ENCODE results near the gene DES. TPM values are rescaled to one million over a fixed set of nuclear protein-coding genes. Genes with fewer than 3 reads are reported as not detected.

Gene DES
- total RNA-seq, 1 donor from 2014 or later, result not detected

GRCh38 chr2:219402665-219403515 lies 15.3 kb upstream of the DES start:
- Histone ChIP-seq H3K4me3 (ENCODE audit: low read depth, low read length) (no peak overlapping the region), H3K27me3 (ENCODE audit: control insufficient read depth, insufficient read depth, low read length) (no peaks in the 10 kb centered on the region), H3K36me3 (ENCODE audit: control insufficient read depth, insufficient read depth, low read length) (no peaks in the 10 kb centered on the region)
- FAIRE-seq (no peak), DNase-seq (ENCODE audit: low read depth) (peak; percentile 71)
- TF ChIP-seq, protein P1, sequence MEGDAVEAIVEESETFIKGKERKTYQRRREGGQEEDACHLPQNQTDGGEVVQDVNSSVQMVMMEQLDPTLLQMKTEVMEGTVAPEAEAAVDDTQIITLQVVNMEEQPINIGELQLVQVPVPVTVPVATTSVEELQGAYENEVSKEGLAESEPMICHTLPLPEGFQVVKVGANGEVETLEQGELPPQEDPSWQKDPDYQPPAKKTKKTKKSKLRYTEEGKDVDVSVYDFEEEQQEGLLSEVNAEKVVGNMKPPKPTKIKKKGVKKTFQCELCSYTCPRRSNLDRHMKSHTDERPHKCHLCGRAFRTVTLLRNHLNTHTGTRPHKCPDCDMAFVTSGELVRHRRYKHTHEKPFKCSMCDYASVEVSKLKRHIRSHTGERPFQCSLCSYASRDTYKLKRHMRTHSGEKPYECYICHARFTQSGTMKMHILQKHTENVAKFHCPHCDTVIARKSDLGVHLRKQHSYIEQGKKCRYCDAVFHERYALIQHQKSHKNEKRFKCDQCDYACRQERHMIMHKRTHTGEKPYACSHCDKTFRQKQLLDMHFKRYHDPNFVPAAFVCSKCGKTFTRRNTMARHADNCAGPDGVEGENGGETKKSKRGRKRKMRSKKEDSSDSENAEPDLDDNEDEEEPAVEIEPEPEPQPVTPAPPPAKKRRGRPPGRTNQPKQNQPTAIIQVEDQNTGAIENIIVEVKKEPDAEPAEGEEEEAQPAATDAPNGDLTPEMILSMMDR (IDR thresholded peaks at IDR 0.05; ENCODE audit: insufficient read depth, low read length, severe bottlenecking), result peak; percentile 82

GRCh38 chr2:219403861-219404260 lies 14.3 kb upstream of the DES start:
- H3K36me3 ChIP-seq (ENCODE audit: control insufficient read depth, insufficient read depth, low read length), result no peaks in the 10 kb centered on the region
- no peak overlapping the region for H3K4me3 ChIP-seq (ENCODE audit: low read depth, low read length)
- TF ChIP-seq, protein P1 (IDR thresholded peaks at IDR 0.05; ENCODE audit: insufficient read depth, low read length, severe bottlenecking), result no peak
- no peak for DNase-seq (ENCODE audit: low read depth)
- H3K27me3 ChIP-seq (ENCODE audit: control insufficient read depth, insufficient read depth, low read length), result no peaks in the 10 kb centered on the region
- no peak for FAIRE-seq

DNA sequence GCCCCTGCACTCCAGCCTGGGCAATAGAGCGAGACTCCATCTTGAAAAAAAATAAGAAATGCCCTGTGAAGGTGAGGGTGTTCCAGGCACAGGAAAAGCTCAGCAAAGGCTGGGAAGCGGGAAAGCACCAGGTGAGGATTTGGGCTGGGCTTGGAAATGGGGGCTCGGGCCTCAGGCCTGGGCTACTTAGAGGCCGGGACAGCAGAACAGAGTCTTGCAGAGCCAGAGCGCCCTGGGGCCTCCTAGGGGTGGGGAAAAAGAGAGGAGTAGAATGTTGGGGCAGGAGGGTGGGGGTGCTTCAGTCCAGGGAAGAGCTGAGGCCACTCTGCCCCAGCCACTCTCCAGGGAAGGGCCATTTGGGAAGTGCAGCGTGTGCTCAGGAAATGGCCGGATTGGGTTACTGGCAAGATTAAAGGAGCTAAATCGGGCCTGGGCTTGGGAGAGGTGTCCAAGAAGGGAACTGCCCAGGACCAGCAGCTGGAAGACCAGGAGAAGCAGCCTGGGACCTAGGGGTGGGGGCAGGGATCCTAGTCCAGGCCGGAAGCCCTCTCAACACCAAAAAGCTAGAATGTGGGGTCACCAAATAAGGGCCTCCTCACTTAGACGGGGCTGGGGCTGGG lies 13.8 kb upstream of the DES start:
- DNase-seq (ENCODE audit: low read depth), result no peak
- H3K27me3 ChIP-seq (ENCODE audit: control insufficient read depth, insufficient read depth, low read length), result no peaks in the 10 kb centered on the region
- no peaks in the 10 kb centered on the region for H3K36me3 ChIP-seq (ENCODE audit: control insufficient read depth, insufficient read depth, low read length)
- no peak for FAIRE-seq
- H3K4me3 ChIP-seq (ENCODE audit: low read depth, low read length), result no peak overlapping the region
- TF ChIP-seq, protein P1 (IDR thresholded peaks at IDR 0.05; ENCODE audit: insufficient read depth, low read length, severe bottlenecking), result no peak

DNA sequence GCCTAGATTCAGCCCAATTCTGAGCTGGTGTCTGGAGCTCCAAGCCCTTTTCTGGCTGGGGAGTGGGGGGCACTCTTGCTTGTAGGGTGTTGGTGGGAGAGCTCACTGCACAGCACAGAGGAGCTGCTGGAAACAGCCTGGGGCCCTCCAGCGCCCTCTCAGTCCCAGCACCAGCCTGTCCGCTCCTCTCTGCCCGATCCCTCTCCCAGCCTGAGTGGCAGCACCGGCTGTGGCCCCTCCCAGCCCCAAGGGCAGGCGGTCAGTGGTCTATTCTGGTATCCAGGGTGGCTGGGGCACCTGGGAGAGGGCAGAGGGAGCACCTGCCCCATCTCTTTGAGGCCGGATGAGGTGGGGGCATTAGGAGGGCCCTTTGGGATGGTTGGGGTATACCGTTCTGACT lies 13.2 kb upstream of the DES start:
- TF ChIP-seq, protein P1 (IDR thresholded peaks at IDR 0.05; ENCODE audit: insufficient read depth, low read length, severe bottlenecking), result no peak
- H3K36me3 ChIP-seq (ENCODE audit: control insufficient read depth, insufficient read depth, low read length), result no peaks in the 10 kb centered on the region
- no peaks in the 10 kb centered on the region for H3K27me3 ChIP-seq (ENCODE audit: control insufficient read depth, insufficient read depth, low read length)
- H3K4me3 ChIP-seq (ENCODE audit: low read depth, low read length), result no peak overlapping the region
- FAIRE-seq (no peak), DNase-seq (ENCODE audit: low read depth) (no peak)

DNA sequence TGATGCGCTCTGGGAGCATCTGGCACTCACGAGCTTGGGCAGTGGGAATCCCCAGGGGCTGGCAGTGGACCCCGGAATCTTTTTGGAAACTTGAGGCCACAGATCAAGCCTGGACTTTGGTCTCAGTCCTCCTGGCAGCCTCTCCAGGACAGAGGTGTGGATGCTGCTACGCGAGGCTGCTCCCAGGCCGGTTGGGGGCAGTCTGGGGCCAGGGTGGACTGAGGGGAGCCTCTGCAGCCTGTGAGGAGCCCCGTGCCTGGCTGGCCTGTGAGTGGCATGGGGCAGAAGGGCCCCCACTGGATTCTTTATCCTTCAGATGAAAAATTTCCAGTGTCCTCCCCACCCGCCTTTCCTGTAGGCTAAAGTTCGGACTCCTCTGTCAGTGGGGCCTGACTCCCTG lies 12.7 kb upstream of the DES start:
- Histone ChIP-seq H3K36me3 (ENCODE audit: control insufficient read depth, insufficient read depth, low read length) (no peaks in the 10 kb centered on the region), H3K4me3 (ENCODE audit: low read depth, low read length) (no peak overlapping the region), H3K27me3 (ENCODE audit: control insufficient read depth, insufficient read depth, low read length) (no peaks in the 10 kb centered on the region)
- no peak for FAIRE-seq
- no peak for DNase-seq (ENCODE audit: low read depth)
- TF ChIP-seq, protein P1 (IDR thresholded peaks at IDR 0.05; ENCODE audit: insufficient read depth, low read length, severe bottlenecking), result no peak
